NCI-H446 (cell line): Measurements from ENCODE around the gene C1QB.

Experiments used
- DNase-seq, 2 experiments: peaks; one replicate each; lab custom pipeline; 2025; lab: John Stamatoyannopoulos, UW

C1QB gene

GRCh38 chr1:22652881-22653316, at the start of gene C1QB:
C1QB (plus strand) TSS chr1:22653236; CDS start chr1:22659463, 6,227 bp downstream.
- DNase-seq = no peak

- no peak for DNase-seq
Observed at GRCh38 chr1:22606161-22606560, 46.9 kb upstream of the C1QB start.

- DNase-seq = no peak
Observed at GRCh38 chr1:22607154-22607553, 45.9 kb upstream of the C1QB start.

- DNase-seq = no peak
Observed at GRCh38 chr1:22608361-22608760, 44.7 kb upstream of the C1QB start.

GRCh38 chr1:22609291-22609690, 43.7 kb upstream of the C1QB start:
- no peak for DNase-seq

- DNase-seq = no peak
Observed at GRCh38 chr1:22611530-22611947, 41.5 kb upstream of the C1QB start.

- DNase-seq = no peak
Observed at GRCh38 chr1:22612671-22613571, 40.1 kb upstream of the C1QB start.

- no peak for DNase-seq
Observed at GRCh38 chr1:22613572-22613918, 39.5 kb upstream of the C1QB start.

- no peak for DNase-seq
Observed at GRCh38 chr1:22613951-22614350, 39.1 kb upstream of the C1QB start.

- DNase-seq = no peak
Observed at GRCh38 chr1:22615886-22616285, 37.1 kb upstream of the C1QB start.

GRCh38 chr1:22616571-22616970, 36.5 kb upstream of the C1QB start:
- DNase-seq = no peak

- DNase-seq = no peak
Observed at GRCh38 chr1:22618056-22618455, 35.0 kb upstream of the C1QB start.

GRCh38 chr1:22619252-22619651, 33.8 kb upstream of the C1QB start:
- no peak for DNase-seq

- DNase-seq = no peak
Observed at GRCh38 chr1:22619798-22620197, 33.2 kb upstream of the C1QB start.

GRCh38 chr1:22621761-22622160, 31.3 kb upstream of the C1QB start:
- no peak for DNase-seq

- no peak for DNase-seq
Observed at GRCh38 chr1:22625262-22625925, 27.6 kb upstream of the C1QB start.

GRCh38 chr1:22626237-22627157, 26.5 kb upstream of the C1QB start:
- DNase-seq = no peak

GRCh38 chr1:22627331-22627730, 25.7 kb upstream of the C1QB start:
- no peak for DNase-seq

- DNase-seq = no peak
Observed at GRCh38 chr1:22628698-22629444, 24.2 kb upstream of the C1QB start.

GRCh38 chr1:22629886-22630285, 23.1 kb upstream of the C1QB start:
- DNase-seq = no peak

- DNase-seq = no peak
Observed at GRCh38 chr1:22633697-22634463, 19.2 kb upstream of the C1QB start.
